SK-N-SH (cell line): ENCODE data around the gene ZFPL1.

Experiments
- CHD2 ChIP-seq: fragments of 150-350 bp; IDR thresholded peaks from 2 replicates; pipeline ENCODE4 v1.6.1; 2018; ENCODE audit warnings: low read length; ENCODE audit not compliant: partially characterized antibody
- CTCF ChIP-seq: fragments of 200-600 bp; sonication (generic); IDR thresholded peaks from 2 replicates; pipeline ENCODE4 v1.6.1; 2017; ENCODE audit warnings: antibody characterized with exemption, mild to moderate bottlenecking, moderate library complexity
- EP300 ChIP-seq, 2 experiments: IDR thresholded peaks; 2 replicates each; pipeline versions ENCODE4 v1.4.0 to v1.6.1; 2012; ENCODE audit warnings: borderline replicate concordance in 1 of 2, low read depth in 1 of 2, low read length in 1 of 2
- MAX ChIP-seq: IDR thresholded peaks from 2 replicates; pipeline ENCODE4 v1.4.0; 2012; ENCODE audit warnings: low read depth
- POLR2AphosphoS5 ChIP-seq: IDR thresholded peaks from 2 replicates; pipeline ENCODE4 v1.6.1; 2012; ENCODE audit warnings: low read depth, low read length
- RAD21 ChIP-seq: IDR thresholded peaks from 2 replicates; pipeline ENCODE4 v1.6.1; 2012; ENCODE audit warnings: mild to moderate bottlenecking, low read length
- REST ChIP-seq: IDR thresholded peaks from 2 replicates; pipeline ENCODE4 v1.6.1; 2012; ENCODE audit warnings: mild to moderate bottlenecking, low read depth, low read length, moderate library complexity
- SIN3A ChIP-seq: IDR thresholded peaks from 2 replicates; pipeline ENCODE4 v1.6.1; 2012; ENCODE audit warnings: low read depth, mild to moderate bottlenecking, low read length, moderate library complexity, borderline replicate concordance
- TAF1 ChIP-seq: IDR thresholded peaks from 2 replicates; pipeline ENCODE4 v1.6.1; 2012; ENCODE audit warnings: low read depth, mild to moderate bottlenecking, low read length, moderate library complexity, borderline replicate concordance
- TCF12 ChIP-seq: IDR thresholded peaks from 2 replicates; pipeline ENCODE4 v1.4.0; 2012
- TEAD4 ChIP-seq: IDR thresholded peaks from 2 replicates; pipeline ENCODE4 v1.4.0; 2012; ENCODE audit warnings: mild to moderate bottlenecking, borderline replicate concordance; ENCODE audit not compliant: insufficient read depth
- USF2 ChIP-seq: fragments of 150-350 bp; IDR thresholded peaks from 2 replicates; pipeline ENCODE4 v1.6.1; 2017; ENCODE audit warnings: antibody characterized with exemption, low read length, low read depth, borderline replicate concordance
- ZBTB33 ChIP-seq: IDR thresholded peaks from 2 replicates; pipeline ENCODE4 v1.4.0; 2012; ENCODE audit warnings: low read depth, borderline replicate concordance

GRCh38 chr11:65113839-65114238, 29.8 kb downstream of the ZFPL1 start:
- TF ChIP-seq ZBTB33 (no peak), CTCF (no peak), CHD2 (no peak), EP300 (IDR thresholded peaks at IDR 0.05; ENCODE audit: borderline replicate concordance in 1 of 2, low read depth in 1 of 2, low read length in 1 of 2) (no peak), TEAD4 (no peak), TCF12 (no peak), REST (no peak), MAX (no peak), POLR2AphosphoS5 (no peak), USF2 (no peak), RAD21 (no peak), SIN3A (no peak), TAF1 (no peak)
